SH-SY5Y (cell line): ENCODE measurements around the gene CLK4.

Experiments used
- GATA2 ChIP-seq: IDR thresholded peaks from 2 replicates; pipeline ENCODE4 v1.6.1; 2011; ENCODE audit warnings: mild to moderate bottlenecking, low read depth, low read length
- GATA3 ChIP-seq: IDR thresholded peaks from 2 replicates; pipeline ENCODE4 v1.6.1; 2011; ENCODE audit warnings: low read depth, mild to moderate bottlenecking, low read length, moderate library complexity

The CLK4 gene

DNA sequence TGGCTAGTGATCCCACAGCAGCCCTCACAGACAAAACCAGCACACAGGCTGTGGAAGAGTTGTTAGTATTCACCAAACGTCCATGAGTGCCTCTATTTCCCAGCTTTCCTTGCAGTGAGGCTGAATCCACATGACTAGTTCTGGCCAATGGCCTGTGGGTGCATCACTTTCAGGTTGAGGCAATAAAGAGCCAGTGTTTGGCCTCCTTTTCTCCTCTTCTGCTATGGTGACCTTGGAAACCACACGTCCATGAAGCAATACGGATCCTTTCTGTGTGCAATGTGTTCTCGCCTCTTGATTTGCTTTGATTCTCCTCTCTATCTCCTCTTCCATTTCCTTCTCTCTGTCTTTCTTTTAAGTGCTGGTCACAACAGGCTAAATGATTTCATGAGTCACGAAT lies 23.4 kb upstream of the CLK4 start:
- TF ChIP-seq GATA2 (no peak), GATA3 (no peak)

DNA sequence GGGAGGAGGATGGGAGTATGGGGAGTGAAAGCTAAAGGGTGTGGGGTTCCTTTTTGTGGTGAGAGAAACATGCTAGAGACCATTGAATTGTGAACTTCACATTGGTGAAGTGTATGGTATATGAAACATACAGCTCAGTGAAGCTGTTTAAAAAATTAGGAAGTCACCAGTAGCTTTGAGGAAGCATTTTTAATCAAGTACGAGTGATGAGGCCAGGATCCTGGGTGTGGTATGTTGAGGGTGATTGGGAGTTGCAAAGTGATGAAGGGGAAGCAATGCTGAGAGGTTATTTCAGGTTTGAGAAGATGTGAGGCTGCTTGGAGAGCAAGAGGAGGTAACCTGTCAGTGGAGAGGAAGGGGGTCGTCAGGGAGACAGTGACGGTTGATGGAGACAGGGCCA lies 22.7 kb upstream of the CLK4 start:
- TF ChIP-seq GATA2 (no peak), GATA3 (no peak)

DNA sequence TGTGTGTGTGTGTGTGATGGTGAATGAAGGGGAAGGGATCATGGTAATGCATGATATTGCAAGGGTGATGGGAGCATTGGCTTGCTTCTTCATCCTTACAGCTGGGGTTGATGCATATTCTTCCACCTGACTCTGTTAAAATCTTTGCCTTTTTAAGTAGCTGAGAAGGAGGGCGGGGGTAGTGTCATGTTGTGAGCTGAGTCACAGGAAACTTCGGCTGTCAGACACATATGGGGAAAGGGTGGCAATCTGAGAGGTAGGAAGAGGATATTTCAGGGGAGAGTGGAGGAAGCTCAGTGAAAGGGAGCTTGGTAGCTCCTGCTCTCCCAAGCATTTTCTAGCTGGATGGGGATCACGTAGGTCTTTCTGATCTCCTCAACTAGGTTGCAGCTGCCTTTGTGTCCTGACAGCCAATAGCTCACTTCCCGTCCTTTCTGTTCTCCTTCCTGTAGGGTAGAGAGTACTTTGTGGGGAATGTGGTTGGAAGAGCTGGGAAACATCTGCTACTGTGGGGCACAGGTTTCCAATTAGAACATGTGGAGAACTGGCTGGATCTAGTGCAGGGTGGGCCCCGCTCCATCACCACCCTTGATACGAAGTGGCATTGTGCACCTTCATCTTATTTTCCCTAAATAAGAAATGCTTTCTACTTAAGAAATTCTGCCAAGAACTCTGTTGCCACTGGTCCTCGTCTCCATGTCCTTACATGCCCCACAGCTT lies 18.1 kb upstream of the CLK4 start:
- TF ChIP-seq GATA3 (no peak), GATA2 (no peak)

DNA sequence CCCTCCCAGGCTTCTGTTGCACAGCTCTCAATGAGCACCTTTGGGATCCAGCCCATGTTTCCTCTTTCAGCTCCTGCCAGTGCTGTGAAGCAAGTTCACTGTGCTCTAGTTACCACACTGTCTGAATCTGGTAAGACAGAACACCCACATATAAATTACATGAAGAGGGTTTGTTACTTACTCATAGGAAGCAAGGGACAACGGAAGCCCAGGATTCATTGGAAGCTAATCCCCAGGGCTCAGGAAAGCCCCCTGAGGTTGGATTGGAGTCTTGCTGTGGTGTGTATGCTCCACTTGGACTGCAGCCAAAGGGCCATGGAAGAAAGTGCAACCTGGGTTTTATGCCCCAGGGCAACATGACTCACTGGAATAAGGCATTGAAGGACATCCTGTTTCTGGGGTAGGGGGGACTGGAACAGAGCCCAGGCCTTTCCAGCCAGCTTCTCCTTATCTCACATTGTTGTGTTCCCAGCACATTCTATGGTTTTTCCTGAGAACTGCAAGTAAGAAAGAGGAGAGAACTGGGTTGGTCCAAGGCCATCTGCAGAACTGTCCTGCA lies 15.6 kb upstream of the CLK4 start:
- TF ChIP-seq GATA3 (no peak), GATA2 (no peak)

DNA sequence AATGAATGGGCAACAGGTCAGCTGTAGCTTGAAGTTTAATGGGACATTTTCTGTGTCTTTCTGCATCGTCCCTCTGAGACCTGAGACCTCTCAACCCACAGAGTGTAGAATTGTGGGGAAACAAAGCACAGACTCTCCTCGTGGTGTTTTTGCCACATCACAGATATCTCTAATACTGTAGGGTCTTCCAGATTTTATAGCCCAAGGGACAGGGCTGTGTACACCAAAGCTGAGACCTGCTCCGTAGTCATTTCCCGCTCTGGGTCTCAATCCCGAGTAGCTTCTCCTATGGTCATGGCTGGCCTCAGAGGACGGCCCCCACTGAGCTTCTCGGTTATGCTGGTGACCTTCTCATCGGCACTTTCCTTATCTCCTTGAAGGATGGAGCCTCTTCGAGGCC lies 14.9 kb upstream of the CLK4 start:
- TF ChIP-seq GATA2 (no peak), GATA3 (no peak)

DNA sequence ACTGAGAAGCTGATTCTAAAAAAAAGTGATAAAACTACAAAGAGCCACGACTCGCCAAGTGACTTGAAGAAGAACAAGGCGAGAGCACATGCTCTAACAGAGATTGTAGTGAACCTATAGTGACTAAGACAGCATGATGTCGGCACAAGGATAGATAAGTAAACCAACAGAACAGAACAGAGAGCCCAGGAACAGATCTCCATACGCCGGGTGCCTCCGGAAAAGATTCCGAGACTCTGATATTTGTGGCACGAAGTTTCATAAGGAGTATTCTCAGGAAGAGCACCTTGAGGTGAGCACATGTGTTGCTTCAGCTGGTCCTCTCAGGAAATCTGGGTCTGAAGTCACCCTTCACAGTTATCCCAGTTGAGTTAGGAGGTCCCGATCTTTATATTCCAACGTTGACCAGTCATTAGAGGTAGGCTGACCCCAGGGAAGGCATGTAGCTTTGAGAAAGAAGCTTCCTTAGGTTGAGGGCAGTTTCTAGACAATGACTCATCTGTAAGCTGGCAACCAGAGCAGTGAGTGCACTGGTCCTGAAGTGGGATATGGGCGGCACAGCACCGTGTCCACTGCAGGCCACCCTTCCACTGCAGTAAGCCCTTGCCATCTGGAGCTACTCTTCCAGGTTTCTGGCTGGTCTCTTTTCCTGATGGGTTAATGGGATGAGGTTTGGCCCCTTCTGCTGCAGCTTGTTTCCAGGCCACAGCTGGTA lies 13.6 kb upstream of the CLK4 start:
- TF ChIP-seq GATA3, result no peak
- no peak for TF ChIP-seq GATA2

DNA sequence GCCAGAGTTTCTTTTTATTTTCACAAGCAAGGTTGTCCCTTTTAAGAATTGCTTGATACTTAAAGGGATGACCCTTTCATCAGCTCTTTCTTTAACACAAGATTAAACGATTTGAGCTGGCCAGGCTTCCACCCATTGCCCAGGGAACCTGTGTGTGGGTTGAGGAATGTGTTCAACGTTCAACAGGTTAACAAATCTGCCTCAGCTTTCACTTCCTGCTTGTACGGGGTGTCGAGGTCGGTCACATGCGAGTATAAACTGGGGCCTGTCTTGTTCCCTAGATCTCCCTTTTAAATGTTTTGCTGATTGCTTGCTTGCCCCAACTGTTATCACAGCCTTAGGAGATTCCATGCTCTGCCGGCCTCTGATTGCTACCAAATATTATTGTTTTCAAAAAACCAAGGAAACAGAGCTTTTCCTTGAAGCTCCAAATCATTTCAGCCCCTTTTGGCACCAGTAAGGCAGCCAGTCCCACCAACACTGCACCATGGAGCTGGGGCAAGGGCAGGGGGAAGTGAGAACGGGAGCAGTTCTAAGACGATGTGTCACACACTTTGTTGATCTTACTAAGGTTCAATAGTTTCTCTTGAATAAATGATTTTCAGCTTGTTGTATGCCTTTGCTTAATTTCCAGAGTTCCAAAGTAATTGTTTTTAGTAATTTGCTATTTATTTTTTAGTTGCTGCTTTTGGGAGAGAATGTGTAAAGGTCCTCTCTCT lies 10.7 kb upstream of the CLK4 start:
- TF ChIP-seq GATA2 (no peak), GATA3 (no peak)

DNA sequence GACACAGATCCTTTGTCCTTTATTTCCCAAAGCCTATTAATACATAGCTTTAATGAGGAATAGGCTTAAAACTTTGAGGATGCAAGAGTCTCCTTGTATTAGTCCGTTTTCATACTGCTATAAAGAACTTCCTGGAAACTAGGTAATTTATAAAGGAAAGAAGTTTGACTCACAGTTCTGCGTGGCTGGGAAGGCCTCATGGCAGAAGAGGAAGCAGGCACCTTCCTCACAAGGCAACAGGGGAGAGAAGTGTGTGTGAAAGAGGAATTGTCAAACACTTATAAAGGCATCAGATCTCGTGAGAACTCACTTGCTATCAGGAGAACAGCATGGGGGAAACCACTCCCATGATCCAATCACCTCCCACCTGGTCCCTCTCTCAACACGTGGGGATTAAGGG lies 5.4 kb upstream of the CLK4 start:
- TF ChIP-seq GATA3, result no peak
- TF ChIP-seq GATA2, result no peak

DNA sequence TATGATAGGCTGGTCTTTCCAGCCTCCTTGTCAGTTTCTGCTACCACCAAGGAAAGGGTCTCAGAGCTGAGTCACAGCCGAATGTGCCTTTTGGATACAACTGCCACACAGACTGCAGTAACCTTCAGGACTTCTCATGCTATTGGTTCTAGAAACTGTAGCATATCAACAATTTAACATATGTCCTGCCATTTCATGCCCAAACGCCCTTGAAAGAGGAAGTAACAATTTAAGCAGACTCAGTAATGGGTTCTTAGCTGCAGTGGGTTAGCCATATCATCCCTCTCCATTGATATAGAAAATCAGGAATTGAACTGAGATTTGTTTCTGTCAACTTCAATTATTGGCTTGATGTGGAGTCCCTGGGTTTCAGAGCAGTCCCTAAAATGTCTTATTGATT lies 4.1 kb upstream of the CLK4 start:
- TF ChIP-seq GATA3 (no peak), GATA2 (no peak)

DNA sequence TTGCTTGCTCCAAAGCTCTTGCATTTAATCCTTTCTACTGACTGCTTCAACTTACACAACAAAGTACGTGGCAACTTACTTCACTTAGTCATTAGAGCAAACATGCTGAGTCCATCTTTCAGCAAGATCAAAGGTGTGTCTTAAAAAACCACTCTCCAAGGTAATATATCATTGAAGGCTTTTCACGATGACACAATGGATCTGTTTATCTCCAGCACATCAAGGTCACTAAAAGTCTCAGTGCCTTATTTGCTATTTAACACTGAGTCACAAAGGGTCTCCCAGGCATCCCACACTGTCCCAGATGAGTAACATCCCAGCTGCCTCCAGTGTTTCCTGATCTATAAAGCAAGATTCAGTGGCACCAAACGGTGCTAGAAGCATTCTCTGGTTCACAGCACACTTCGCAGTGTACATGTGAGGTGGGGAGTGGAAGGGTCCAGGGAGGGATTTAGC lies 3.7 kb upstream of the CLK4 start:
- TF ChIP-seq GATA2 (no peak), GATA3 (no peak)

DNA sequence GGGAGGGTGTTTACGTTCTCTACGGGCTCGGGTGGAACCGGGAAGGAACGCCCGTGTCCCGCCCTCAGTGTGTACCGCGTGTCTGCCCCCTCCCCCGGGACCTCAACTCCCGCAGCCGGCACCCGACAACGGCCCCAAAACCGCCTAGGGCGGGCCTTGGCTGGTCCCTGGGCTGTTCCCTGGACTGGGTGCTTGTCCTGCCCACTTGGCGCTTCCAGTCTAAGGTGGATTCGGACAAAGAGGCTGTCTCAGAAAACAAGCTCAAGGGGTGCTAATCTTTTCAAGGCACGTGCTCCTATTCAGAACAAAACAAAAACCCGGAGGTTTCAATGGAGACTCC lies 379 bp upstream of the CLK4 start:
- TF ChIP-seq GATA3, result no peak
- TF ChIP-seq GATA2, result no peak

DNA sequence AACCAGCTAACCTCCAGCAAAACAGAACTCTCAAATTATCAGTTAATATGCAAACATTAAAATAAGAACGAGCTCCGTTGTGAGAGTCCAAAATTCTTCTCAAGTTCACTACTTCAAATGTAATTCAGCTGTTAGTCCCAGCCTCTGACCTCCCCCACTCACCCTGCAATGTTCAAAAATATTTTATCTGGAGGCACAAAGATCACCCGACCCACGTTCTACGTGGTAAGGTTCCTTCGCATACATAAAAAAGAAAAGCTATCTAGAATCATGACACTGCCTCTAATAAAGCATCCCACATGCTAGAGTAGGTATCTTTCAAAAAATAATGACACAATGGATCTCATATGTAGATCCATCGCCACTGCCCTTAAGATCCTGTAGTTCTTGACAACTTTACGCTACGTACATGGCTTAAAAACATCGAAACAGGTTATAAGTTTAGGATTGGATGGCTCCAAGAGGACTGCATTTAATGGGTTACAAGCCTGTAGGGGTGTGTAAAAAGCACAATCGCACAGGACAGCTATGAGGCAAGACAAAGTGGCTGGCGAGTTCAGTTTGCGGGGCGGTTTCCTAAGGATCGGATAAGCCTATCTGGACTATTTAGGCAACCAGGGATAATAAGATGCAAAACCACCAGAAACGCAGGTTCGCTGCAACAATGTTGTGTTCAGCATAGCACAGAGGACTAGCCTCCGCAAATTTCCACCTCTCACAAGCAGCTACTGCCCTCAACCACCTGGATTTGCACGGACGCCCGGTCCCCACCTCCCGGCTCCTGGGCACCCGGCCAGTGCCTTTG lies 969 bp downstream of the CLK4 start:
- TF ChIP-seq GATA2, result no peak; the same call in 1 of the 2 replicates
- no peak for TF ChIP-seq GATA3

DNA sequence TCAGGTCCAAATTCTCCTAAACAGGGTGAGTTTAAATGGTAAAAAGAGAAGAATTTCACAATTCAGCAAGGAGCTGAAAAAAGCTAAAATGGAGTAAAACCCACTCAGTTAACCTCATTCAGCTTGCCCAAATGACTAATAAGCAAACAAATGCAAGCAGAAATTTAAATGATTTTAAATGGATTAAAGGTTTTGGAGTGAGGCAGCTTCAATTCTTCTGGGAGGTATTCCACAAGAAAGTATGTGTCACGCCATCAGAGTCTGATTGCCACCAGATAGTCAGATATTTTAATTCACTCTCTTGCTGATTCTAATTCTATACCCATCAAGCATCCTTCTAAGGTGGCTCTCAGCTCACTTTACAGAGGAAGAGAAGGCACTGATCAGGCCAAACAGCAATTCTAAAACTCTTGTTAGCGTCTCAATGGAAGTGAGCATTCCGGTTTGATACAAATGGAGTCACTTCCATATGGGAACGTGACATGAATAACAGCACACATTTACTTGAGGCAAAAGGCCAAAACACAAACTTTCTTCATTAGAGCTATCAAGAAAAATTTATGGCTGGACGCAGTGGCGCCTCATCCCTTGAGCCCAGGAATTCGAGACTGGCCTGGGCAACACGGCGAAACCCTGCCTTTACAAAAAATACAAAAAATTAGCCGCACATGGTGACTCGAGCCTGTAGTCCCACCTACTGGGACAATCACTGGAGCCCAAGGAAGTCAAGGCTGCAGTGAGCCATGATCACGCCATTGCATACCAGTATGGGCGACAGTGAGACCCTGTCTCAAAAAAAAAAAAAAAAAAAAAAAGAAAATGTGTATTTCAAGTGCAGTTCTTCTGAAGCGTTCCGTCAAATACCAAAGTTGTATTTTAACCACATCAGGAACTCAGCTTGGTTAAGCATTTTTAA lies 2.0 kb downstream of the CLK4 start:
- no peak for TF ChIP-seq GATA3
- no peak for TF ChIP-seq GATA2
